HG02623 (cell line): Measurements from ENCODE around the gene TMX1.
A peak's percentile ranks its signal among the peaks of the same experiment; 100 is the strongest.

Experiments used
- ATAC-seq: cut with Tn5 transposase; IDR thresholded peaks from one replicate; pipeline ENCODE4 v1.9.1; 2021; ENCODE audit warnings: moderate library complexity; ENCODE audit not compliant: unreplicated experiment

The TMX1 gene

DNA sequence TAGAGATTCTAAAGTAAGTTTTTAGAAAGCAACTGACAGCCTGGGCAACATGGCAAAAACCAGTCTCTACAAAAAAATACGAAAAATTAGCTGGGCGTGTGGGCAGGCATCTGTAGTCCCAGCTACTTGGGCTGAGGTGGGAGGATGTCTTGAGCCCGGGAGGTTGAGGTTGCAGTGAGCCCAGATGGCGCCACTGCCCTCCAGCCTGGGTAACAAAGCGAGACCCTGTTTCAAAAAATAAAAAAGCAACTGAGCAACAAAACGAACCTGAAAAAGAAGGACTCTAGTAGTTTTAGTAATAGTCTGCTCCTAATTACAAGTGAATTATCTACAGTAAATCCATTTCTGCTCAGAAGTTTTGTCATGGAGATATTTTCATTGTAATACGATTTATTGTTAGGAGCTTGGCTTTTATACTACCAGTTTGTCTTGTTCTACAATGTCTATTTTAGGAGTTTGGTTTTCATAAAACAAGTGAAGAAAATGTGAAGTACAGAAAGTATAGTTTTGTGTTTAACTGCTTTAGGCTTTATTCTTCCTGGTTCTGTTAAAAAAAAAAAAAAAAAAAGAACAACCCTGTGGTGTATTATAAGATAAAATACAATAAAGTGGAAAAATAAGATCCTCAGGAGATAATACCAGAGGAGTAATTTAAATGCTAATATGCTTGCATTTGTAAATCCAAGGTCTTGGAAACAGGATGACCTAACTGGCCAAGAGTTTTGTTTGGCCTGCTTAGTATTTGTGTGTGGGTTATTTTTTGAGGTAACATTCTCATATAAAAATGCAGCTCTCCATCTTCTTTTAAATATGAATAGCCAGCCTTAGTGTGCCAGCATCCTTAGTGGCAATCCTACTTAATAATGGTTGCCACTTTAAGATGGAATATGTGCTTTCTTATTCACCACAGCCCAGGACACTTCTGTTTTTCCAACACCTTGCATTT, 2.8 kb downstream of the TMX1 start:
- no peak for ATAC-seq

DNA sequence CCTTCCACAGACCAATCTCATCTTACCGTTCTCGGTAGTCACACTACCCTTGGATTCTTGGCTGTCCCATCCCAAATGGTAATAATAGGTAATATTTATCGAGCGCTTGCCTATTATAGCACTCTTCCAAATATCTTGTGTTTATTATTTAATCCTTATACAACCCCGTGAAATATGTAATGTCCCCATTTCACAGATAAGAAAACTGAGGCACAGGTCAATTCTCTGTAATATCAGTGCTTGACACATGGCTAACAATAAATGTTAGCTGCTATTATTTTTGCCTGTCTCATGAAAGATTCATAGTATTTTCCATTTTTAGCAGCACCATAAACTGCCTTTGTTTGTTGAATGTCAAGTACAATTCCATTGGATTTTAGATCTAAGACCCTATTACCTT, 4.5 kb downstream of the TMX1 start:
- ATAC-seq: no peak

DNA sequence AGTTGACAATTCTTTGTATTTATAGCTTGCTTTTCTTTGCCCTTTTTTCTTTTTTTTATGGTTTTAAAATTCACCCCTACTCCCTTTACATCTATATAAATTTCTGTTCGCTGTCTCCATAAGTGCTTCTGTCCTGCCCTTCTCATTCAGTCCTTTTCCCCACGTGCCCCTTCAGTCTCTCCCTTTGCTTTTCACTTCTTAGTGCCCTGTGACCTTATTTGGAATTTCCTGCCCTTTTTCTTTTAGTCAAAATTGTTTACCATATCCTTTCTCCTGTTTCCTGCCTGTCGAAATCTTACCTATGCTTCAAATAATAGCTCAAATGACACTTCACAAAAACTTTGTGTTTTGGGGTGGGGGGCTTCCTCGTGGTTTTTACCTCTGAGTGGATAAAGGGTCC, 6.0 kb downstream of the TMX1 start:
- ATAC-seq: no peak

DNA sequence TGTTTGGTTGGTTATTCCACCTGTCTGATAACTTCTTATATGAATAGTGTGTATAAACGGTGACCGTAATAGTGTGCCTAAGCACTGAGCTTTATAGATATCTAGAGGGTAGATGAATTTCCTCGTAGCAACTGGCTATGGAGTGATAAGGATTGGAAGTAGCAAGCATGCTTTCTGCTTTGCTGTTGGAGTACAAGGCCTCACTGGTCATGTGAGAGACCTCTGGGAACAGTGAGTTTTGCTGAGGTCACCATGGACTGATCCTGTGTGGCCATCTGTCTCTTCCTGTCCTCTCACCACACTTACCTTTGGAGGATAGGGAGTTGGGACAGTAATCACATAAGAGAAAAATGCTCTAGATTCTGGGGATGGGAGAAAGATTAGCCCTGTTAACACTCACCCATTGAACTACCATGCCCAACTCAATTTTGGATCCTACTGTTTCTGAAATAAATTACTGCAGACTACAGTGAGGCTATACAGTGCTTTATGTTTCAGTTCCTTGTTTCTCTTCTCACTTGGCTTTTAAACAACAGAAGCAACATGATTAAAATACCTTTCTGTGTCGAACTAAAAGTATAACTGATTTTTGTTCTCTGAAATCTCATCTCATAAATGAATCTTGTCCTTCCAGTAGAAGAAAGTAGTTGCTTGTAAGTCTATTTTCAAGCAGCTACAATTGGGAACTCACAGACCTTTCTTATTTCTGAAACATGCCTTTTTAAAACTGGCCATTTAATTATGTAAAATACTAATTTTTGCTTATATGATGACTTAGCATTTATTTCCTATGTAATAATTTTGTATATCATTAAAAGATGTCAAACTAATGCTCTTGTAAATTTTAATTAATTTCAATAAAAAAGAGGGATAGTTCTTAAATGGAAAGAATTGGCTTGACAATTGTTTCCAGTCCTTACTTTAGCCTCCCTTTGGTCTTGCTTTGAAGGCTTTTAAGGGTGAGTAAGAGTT, 8.3 kb downstream of the TMX1 start:
- peak; percentile 85 for ATAC-seq

DNA sequence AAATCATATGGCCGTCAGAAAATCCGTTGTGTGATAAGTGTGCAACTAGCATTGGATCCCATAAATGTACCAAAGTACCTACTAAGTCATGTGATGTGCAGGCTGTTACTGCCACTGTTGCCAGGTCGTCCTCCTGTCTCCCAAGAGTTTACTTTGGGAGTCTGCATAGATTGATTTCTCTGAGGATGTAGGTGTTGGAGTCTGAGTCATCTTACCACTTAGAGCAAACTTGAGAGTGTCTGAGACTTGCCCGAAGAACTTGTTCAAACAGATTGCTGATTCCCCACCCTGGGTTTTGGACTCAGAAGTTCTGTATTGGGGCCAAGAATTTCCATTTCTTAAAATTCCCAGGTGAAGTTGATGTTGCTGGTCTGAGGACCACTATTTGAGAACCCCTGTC, 11.4 kb downstream of the TMX1 start:
- no peak for ATAC-seq

DNA sequence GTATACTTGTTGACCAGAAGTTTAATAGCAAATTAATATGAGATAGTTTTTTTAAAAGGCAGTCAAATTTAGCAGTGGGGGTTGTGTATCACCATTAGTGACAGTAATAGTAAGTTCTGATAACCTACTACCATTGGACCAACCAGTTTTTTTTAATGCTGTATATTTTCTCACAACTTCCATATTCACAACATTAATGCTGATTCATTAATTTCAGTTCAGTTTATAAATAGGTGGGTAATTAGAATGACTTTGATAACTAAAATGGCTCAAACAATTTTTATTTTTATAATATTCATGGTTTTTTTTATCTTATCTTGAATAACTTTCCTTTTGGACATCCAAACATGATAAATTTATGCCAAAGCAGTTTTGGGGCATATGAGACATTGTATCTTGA, 13.8 kb downstream of the TMX1 start:
- no peak for ATAC-seq

DNA sequence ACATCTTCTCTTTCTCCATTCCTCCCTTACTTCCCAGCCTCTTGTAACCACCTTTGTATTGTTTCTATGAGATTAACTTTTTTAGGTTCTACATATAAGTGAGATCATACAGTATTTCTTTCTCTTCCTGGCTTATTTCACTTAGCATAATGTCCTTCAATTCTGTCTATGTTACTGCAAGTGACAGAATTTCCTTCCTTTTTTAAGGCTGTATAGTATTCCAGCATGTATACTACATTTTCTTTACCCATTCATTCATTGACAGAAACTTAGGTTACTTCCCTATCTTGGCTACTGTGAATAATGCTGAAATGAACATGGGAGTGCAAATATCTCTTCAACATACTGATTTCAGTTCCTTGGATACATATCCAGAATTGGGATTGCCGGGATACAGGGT, 18.2 kb downstream of the TMX1 start:
- no peak for ATAC-seq

DNA sequence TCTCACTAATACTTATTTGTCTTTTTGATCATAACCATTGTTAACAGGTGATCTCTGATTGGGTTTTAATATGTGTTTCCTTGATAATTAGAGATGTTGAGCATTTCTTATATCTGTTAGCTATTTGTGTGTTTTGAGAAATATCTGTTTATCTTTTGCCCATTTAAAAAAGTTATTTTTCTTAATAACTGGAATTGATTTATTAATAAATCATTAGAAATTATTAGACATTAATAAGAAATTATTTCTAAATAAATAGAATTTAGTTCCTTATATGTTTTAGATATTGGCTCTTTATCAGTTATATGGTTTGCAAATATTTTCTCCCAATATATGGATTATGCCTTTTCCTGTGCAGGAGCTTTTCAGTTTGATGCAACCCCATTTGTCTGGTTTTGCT, 18.7 kb downstream of the TMX1 start:
- ATAC-seq: no peak

DNA sequence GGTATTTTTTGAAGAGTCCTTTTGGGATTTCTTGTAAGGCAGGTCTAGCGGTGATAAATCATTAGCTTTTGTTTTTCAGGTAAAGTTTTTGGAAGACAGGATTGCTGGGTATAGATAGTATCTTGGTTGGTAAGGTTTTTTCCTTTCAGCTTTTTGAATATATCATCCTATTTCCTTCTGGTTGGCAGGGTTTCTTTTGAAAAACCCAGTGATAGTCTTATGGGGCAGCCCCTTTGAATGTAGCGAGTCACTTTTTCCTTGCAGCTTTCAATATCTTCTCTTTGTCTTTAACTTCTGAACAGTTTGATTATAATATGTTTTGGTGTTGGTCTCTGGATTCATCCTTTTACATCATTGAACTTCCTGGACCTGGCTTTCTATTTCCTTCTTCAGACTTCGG, 20.2 kb downstream of the TMX1 start:
- no peak for ATAC-seq

DNA sequence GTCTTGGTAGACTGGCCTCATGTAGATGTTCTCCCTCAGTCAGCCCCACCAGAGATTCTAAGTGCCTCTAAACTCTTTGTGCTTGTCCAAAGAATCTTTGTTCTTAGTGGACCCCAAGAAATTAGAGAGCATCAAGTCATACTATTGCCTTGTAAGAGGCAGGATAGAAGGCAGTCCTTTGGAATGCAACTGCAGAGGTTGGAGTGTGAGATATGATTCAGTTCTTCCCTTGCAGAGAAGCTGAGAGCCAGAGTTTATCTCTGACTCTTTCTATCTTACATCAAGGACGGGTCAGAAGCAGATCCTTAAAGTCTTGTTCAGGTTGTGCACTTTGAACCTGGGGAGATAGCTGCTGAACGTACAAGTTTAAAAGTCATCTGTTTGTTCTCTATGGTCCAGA, 21.1 kb downstream of the TMX1 start:
- ATAC-seq: no peak

DNA sequence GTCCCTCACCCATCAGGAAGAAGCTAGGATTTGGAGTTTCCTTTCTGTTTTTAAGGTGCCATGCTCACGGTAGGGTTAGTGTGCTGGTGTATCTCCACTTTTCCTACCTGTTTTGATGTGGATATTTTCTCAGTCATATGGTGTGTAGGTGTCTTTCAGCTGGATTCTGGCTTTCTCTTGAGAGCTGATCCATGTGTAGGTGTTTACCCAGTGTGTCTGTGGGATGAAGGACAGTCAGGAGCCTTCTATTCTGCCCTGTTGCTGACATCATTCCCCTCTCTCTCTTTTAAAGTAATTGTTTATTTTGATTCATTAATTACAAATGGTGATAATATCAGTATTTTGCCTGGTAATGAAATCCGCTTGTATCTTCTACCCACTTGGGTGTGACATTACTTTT, 22.8 kb downstream of the TMX1 start:
- ATAC-seq: no peak

DNA sequence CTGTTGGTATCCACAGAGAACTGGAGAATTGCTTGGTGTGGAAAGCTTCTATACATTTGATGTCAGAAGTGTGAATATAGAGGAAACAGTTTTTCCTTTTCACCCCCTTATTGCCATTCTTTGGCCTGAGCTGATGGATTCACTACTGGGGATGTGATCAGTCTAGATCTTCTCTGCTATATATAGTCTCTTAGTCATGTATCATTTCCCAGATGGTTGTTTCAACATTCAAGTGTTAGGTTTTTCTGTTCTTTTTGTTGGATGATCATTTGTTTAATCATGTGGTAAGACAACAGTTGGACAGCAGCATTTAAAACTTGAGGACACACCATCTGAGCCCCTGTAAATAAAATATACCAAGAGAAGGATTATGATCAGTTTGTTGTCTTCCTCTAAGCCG, 29.6 kb downstream of the TMX1 start:
- no peak for ATAC-seq

DNA sequence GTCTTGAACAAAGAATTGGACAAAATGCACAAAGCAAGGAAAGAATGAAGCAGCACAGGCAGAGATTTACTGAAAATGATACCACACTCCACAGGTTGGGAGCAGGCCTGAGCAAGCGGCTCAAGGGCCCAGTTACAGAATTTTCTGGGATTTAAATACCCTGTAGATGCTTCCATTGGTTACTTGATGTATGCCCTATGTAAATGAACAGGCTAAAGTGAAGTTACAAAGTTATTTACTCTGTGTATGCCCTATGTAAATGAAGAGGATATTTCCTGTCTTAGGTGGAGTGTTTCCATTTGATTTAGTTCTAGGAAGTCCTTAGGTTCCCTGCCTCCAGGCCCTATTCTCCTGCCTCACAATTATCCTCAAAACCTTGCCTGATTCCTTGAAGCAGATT, 36.6 kb downstream of the TMX1 start:
- ATAC-seq: no peak

DNA sequence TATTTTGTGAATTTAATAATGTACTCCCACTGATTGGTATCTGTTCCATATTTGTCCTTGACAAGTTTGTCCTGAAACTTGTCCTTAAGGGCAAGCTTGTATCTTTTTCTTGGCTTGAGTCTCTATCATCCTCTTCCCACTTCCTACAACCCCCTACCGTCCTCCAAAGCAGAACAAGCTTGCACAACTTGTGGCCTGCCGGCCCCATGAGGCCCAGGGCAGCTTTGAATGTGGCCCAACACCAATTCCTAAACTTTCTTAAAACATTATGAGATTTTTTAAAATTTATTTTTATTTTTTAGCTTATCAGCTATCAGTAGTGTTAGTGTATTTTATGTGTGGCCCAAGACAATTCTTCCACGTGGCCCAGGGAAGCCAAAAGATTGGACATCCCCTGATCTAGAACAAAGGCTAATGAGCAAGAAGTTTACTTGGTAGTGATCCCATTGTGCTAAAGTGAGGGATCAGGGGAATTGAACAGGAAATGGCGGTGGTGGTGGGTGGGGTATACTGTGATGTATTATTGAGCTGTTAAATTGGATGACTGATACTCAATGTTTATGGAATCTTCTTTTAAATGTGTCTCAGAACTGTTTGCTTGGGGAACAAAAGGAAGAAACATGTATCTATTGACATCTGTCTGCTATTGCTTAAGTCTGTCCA, 37.8 kb downstream of the TMX1 start:
- no peak for ATAC-seq

DNA sequence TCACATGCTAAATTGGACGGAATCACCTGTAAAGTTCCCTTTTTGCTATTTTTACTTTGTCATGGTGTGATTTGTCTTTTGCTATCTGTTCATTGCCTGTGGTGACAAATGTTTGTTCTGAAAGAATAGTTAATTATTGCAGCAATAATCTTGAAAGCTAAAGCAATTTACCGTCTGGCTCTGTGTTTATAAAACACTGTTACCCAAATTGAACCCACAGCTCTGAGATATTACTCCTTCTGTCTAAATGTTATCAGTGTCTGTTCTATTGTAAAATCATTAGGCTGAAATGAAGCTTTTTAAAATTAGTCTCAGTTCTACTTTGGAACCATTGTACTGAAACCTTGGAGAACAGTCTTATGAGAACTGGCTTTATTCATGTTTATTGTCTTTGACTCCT, 42.5 kb downstream of the TMX1 start:
- no peak for ATAC-seq

DNA sequence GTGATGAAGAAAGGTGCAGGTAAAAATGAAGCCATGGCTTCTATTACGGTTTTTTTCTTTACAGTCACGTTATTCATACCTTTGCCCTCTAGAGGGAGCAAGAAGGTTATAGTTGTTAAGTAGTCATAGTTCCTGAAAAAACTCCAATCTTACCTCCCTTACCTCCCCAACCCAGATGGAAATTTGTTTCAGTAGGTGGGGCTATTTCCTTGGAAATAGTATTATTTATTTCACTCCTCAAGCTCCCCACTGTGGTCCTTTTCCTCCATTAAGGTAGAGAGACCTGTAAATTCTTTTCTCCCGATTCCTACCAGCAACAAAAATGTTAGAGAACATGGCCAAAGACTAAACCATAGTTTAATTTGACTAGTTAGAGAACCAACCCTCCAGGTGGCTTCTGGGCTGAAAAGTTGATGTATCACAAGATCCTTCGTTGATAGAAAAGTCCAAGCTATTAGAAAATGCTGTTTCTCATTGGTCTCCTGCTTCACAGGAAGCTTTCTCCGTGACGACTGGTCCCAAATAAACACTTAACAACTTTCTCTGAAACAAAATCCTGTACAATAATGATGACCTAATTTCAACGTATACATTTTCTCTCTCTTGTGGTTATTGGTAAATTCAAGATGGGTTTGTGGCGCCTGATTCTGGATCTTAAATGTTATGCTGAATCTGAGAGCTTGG, 43.5 kb downstream of the TMX1 start:
- no peak for ATAC-seq

DNA sequence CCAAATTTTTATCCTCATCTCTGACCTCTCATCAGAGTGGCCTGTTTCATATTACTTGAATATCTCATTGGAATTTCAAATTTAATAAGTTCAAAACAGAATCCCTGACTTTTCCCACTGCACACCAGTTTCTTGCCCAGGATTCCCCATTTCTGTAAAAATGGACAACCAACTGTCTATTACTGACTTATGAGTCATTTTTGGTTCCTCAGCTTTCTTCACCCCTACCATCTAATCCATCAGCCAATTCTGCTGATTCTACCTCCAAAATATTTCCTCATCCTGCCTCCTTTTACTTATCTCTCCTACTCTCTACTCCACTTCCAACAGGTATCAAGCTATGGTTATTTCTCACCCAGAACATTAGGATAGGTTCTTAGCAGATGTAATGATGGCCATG, 44.2 kb downstream of the TMX1 start:
- ATAC-seq: no peak

DNA sequence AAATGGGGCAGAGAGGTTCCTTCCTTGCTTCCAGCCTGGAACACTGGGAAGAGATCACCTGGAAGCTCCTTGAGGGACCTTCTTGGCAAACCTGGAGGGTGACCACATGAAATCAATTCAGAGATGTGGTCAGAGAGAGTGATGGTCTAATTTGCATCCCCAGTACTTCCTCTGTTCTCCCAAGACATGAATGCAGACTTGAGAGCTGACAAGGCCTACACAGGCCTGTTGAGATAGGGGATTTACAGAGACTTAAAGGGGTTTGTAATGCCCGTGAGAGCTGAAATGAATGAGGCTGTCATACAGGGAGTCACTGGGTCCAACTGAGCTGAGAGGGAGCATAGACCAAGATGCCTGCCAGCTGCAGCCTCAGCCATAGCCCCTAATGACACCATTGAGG, 45.1 kb downstream of the TMX1 start:
- ATAC-seq: peak; percentile 75

DNA sequence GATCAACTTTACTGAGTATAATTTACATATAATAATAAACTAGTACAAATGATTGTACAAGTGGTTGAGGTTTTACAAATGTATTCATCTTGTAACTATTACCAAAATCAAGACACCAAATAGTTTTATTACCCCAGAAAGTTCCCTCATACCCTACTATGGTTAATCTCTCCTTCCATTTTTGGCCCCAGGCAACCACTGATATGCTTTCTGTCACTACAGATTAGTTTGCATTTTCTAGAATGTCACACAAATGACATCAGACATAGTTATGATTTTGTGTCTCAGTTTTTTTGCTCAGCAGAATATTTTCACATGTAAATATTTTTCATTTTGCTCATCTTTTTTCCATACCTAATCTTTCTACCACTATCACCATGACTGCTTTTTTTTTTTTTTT, 49.1 kb downstream of the TMX1 start:
- no peak for ATAC-seq

DNA sequence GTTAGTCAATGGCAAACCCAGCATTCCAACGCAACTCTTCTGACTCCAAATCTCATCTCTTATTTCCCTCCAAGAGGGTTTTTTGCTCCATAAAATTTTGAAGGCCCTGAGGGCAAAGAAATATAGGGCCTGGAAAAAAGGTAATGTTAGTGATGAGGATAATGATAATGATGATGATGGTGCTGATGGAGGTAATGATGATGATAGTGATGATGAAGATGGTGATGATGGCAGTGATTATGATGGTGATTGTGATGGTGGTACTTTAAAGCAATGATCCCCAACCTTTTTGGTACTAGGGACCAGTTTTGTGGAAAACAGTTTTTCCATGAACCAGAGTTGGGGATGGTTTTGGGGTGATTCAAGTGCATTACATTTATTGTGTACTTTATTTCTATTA, 50.1 kb downstream of the TMX1 start:
- no peak for ATAC-seq

DNA sequence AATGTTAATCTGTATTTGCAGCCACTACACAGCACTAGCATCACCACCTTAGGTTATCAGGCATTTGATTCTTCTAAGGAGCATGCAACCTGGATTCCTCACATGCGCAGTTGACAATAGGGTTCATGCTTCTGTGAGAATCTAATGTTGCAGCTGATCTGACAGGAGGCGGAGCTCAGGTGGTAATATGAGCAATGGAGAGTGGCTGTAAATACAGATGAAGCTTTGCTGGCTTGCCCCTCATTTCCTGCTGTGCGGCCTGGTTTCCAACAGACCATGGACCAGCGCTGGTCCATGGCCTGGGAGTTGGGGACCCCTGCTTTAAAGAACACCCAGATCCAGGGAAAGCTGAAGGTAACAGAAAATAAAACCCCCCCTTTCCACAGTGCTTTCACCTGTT, 51.0 kb downstream of the TMX1 start:
- ATAC-seq: no peak
